NCI-H82 (cell line): ENCODE measurements around the gene SEMA5B.

Source experiments
- DNase-seq: peaks from one replicate; lab custom pipeline; 2025; lab: John Stamatoyannopoulos, UW

Gene SEMA5B

DNA sequence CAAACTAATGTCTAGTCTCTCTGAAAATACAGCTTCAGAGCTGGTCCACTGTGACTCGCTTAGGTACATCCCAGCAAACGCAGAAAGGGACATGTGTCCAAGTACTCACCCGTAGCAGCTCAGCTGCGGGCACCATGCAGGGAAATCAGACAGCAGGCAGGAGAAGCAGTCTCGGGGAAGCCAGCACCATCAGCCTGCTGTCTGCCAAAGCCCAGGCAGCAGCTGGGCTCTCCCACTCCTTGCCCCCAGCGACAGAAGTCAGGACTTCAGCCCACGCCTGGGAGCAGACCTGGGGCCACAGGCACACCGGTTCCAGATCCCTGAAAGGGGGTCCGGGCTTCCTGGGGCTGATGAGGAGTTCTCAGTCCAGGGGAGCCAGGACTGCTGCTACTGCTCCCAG lies 34.9 kb downstream of the SEMA5B start:
- peak; percentile 72 for DNase-seq

DNA sequence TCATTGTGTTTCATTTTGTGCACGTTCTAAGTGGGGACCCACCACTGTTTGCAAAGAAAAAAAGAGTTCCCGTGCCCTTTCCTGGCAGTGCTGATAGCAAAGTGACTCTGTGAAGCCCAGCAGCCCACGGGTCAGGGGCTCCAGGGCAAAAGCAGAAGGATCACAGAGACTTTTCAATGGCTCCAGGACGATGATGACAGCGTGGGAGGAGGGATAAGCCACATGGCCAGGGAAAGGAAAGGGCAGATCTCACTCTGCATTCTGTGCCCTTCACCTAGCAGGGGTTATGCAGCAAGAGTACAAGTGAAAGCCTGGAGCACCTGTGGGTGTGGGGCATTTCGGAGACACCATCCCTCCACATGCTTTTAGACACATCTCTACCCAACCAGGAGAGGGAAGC lies 35.4 kb downstream of the SEMA5B start:
- DNase-seq, result no peak

DNA sequence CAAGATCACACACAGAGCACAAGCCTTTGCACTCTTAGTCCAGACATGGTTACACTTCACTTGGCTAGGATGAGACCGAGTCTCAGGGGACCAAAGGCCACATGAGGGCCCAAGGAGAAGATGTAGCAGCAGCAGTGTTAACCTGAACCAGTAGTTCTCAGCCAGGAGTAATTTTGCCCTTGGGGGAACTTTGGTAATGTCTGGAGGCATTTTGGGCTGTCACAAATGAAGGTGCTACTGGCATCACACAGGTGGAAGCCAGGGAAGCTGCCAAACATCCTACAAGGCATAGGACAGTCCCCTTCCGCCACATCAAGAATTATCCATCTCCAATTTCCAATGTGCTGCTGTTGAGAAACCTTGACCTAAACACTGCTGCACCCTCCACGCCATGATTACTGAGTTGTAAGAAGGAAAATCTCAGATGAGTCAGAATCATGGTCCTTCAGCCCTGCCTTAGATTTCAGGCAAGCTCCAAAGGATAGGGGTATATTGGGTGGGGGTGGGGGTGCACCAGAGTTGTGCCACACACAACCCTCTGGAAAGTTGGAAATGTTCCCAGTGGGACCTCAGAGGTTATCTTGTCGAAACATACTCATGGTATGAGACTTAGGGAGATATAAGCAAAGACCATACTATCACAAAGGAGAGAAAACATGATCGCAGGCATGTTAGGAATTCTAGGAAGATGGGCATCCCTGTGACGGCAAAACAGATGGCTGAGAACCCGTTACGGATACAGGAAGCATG lies 36.2 kb downstream of the SEMA5B start:
- no peak for DNase-seq

DNA sequence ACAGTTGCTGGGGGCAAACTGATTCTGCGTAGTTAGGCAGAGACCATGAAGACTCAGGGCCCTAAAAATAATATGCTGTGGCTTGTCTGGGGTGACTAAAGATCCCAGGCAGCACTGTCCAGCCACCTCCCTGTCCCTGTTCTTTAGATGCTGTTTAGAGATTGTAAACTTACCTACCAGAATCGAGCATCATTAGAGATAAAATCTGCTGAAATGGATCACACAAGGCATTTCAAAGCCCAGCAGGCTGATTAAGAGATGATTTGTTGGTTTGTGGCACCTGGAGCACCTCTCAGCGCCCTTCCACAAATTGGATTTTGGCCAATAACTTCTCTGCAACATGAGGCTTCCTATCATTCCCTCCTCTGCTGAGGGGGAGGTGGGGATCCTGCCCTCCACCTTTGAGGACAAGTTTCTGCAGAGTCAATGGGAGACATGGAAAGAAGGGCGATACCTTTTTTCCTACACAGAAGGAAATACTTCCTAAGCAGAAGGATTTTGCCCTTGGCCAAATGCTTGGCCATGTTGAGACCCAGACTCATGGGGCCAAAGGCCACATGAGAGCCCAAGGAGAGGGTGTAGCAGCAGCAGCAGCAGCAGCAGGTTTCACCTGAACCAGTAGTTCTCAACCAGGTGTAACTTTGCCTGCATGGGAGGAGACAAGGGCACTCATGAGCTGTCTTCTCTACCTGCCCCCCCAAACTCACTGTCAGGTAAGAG lies 37.5 kb downstream of the SEMA5B start:
- DNase-seq, result peak; percentile 86

DNA sequence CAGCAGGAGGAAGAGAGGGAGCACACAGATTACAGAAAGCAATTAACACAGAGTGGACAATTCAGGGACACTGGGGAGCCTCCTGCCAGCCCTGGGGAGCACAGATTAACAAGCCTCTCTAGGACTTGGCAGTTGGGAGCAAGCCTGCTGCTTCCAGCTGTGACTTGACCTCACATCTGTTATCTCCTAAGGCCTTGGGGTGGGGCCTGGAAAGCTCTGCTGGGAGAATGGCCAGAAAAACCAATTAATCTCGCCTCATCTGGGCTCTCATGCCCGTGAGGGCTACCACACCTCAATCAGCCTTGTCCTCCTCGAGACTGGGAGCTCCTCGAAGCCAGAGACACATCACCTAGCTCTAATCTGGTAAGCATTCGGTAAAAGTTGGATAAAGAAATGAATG lies 39.1 kb downstream of the SEMA5B start:
- DNase-seq, result peak; percentile 89

DNA sequence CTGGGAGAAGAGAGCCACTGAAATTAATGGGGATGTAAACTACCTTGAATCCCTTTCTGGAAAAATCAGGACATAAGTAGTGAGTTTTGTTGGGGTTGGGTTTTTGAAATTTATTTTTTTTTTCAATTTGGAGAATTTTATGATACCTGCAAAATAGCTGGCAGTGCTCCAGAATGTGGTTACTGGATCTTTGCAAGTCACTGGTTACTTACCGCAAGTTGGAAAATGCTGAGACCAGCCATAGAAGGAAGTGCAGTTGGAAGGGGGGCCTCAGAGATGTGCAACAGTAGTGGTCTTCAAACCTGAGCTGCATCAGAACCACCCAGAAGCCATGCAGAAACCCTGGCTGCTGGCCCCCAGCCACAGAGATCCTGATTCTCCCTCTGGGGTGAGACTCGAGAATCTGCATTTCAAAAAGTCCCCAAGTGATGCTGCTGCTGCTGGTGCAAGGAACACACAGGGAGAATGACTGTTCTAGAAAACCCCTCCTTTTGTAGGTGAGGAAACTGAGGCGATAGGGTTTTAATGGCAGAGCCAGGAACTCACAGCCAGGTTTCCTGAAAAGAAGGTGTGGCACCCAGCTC lies 39.7 kb downstream of the SEMA5B start:
- DNase-seq, result no peak

DNA sequence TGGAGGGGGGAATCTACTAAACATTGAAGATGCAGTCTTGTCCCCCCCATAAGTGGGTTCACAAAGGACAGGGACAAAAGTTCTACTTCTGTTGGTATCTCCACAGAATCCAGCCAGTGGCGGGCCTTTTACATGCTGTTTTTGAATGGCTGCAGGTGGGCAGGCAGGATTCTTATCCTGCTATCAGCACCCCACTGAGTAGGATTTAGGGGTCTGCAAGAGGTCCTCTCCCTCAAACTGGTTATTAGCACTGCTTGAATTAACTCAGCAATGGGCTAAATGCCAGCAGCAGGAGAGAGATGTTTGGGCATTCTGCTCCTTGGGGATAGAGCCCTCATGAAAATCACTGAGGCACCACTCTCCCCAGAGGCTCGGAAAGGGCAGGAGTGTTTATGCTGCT lies 40.3 kb downstream of the SEMA5B start:
- no peak for DNase-seq

DNA sequence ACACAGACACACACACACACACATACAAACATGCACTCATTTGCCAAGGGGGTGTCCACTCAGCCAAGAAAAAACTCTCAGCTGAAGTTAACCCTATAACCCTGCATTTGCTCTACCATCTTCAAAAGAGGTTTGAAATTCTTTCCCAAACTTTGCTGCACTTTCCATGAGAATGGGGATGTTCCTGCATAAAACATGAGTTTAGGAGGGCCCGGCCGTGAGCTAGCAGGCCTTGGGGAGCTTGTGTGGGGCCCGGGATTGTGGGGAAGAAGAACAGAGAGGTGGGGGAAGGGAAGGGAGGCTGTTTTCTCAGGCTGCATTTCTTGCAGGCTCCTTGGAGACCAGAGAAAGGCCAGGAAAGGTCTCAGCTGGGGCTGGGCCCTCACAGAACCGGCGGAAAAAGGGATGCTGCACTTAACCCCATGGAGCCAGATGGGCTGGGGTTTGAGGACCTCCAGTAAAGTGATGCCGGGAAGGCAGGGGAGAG lies 40.8 kb downstream of the SEMA5B start:
- DNase-seq, result no peak

DNA sequence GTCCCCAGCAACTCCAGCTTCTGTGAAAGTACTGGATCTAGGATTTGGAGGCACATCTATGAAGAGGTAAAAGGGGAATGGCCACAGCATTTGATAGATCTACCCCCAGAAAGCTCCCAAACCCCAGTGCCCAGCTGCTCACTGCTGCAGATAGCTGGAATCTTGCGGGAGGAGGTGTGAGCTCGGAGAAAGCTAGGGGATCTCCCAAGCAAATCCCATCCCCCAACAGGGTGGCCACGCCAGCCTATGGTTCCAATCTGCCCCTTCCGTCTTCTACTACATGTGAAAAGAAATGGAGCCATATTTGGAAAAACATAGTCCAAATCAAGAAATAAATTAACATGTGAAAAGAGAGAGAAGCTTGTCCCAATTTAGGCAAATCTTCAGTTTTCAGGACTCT lies 42.0 kb downstream of the SEMA5B start:
- no peak for DNase-seq

DNA sequence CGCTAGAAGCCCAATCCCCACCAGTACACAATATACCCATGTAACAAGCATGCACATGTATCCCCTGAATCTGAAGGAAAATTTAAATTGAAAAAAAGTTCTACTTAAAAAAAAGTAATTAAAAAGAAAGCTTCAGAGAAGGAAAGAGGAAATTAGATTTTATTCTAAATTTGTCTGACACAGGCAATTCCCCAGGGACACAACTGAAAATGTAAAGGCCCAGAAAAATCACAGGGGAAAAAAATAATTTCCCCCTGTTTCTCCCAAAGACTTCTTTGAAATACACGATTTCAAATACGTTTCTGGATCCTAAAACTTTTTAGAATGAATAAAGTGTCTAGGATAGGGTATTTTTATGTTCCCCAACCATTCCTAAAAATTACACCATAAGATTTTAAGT lies 42.9 kb downstream of the SEMA5B start:
- DNase-seq, result no peak

DNA sequence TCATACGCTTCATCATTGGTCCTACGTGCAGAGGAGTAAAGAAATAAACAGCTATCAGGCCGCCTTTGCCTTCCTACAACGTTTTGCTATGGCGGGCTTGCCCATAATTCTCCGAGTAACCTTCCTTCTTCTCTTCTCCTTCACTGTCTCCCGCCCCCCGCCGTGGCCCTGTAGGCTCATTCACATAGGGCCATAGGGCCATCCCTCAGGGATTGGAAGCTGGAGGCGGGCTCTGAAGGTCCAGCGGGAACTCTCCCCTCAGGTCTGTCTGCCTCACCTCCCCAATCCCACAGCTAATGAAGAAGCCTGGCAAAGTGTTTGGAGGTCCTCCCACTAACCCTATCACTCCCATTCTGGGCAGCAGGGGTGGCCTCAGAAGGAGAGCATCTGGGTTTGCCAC lies 43.6 kb downstream of the SEMA5B start:
- no peak for DNase-seq

DNA sequence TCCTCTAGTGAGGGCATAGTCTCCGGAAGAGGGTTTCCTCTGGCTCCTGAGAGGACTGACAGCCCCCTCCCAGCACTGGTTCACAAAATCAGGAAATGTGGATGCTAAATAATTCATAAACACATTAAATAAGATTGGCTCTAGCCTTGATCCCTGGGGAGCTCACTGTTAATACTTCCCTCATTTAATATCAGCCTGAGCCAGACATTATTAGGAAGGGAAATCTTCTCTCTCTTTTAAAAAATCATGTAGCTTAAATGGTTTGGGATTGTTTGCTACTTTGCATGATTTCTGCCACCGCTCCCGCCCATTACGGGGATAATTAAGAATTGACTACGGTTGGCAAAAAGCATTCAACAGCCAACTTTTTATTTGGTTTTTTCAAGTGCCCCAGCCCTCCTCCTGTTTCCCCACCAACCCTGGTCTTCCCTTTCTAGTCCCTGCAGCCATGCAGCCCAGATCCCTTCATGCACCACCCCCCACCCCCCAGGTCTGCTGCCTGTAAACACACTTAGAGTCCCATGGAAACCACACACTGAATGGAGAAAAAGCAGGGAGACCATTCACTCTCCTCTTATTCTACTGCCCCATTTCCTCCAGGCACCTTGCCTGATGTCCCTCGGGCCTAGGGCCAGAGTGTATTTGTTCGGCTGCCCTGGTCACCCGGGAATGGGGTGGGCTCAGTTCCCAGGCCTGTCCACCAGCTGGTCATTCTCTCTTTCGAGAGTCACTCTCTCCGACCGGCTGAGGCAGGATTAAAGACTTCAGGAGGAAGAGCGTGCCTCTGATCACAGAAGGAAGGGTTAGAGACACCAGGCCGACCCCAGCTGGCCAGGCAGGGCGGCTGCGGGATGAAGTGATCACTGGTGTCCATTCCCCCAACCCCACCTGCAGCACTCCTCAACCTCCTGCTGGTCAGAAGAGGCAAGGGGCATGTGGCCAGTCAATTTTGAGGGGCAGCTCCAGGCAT lies 45.1 kb downstream of the SEMA5B start:
- DNase-seq, result peak; percentile 77

DNA sequence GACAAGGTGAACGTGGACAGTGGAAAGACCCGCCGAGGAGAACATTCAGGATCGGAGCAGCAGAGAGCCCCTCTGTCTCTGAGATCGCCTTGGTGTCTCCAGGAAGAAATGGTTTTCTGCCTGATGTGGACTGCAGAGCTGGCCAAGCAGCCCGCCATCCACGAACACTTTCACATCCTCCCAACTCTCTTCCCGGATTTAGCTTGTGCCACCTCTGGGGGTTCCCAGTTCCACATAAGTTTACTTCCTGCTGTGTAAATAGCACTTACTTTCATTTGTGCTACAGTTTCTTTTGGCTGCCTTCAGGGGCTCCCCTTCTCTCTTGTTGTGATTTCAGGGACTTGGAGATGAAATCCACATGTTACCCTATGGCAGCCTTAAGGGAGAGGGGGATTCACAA lies 48.4 kb downstream of the SEMA5B start:
- no peak for DNase-seq

DNA sequence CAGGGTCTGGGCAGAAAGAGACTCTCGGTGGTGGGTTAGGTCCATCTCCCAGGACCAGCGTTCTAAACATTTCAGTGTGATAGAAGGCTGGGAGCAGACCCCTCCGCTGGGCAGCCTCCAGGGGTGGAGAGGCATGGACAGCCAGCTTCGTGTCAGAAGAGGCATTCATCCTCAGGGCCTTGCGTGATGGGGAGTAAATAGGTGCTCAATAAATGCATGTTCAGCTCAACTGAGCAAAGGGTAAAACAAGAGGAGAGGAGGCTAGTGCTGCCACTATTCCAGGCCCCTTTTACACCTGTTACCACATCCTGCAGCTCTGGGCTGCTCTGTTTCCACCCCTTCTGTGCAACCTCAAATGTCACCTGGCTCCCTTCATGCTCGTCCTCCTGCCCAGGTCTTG lies 49.0 kb downstream of the SEMA5B start:
- no peak for DNase-seq

DNA sequence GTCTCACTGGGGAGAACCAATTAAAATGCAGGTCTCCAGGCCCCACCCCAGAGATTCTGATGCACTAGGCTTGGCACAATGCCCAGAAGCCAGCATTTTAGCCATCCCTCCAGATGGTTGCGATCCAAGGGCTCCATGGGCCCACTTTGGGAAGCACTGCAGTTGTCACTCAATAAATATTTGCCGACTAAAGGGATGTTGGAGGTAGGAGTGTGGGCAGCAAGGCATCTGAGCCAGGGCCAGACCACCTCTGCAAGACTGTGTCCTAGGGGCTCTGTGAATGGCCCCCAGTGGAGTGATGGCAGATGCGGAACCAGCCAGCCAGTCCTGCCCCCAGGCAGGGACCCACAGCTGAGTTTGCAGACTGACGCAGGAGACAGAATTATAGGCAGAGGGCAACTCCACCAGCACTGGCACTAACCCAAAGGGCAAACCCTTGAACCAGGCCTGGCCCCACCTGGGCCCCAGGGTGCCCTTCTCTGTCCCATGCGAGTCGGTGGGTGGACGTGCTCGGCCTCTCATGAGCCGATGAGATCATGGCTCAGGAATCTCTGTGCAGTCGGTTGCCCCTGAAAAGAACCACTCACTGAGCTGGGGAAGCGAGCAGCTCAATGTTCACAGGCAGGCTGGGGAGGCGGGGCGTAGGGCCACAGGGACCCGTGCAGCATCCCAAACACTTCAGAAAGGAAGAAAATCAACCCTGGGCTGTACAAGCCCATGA lies 49.7 kb downstream of the SEMA5B start:
- peak; percentile 98 for DNase-seq

DNA sequence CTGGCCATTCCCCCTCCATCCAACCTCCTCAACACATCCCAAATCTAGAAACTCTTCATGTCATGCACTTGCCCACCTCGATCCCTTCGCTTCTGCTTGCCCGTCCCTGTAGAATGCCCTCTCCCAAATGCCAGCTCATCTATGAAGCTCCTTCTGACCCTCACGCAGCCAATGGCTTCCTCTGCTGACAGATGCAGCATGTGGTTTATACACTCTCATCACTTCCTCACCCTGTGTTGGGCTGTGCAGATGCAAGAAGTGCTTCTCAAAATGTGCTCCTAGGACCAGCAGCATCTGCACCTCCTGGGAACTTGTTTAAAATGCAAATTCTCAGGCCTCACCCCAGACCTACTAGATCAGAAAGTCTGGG lies 51.7 kb downstream of the SEMA5B start:
- no peak for DNase-seq

DNA sequence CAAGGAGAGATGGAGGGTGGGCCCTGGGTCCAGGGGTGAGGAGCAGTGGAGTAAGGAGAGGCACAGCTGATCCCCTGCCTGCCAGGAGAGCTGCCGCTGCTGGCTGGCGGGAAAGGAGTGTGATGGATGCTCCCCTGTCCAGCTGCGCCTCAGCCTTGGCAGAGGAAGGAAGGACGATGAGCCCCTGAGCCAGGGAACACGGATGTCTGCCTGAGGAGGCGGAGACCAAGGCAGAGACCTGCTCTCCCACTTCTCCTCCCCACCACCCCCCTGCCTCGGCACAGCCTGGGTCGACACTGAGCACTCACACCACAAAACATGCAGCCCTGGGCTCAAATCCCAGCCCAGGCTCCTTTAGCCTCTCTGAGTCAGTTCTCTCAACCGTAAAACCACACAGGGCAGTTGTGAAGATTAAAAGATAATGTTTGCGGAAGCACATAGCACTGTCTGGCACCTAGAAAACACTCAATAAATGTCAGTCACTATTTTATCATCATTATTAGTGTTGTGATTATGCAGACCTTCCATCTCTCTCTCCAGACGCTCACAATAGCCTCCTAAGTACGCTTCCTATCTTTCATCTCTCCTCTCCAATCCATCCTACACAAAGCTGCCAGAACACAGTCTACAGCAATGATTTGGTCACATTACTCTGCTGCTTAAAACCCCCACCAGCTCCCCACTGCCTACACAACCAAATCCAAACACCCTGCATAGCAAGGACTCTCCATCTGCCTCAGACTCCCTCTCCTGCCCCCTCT lies 52.2 kb downstream of the SEMA5B start:
- peak; percentile 70 for DNase-seq

DNA sequence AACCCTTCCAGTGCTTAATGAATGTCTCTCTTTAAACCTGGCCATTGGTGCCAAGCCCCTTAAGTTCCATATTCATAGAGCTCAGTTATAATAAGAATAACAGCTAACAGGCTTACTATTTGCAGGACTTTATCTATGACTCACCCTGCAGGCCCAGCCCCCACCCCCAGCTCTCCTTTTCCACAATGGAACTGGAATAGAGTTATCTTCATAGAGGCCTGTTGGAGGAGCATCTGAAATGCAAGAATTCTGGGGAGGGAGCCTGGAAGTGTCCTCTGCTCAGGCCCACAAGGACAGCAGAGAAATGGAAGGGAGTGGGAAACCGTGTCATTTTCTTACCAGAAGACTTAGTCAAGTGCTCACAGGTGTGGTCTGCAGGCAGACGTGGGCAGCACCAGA lies 52.8 kb downstream of the SEMA5B start:
- peak; percentile 51 for DNase-seq

DNA sequence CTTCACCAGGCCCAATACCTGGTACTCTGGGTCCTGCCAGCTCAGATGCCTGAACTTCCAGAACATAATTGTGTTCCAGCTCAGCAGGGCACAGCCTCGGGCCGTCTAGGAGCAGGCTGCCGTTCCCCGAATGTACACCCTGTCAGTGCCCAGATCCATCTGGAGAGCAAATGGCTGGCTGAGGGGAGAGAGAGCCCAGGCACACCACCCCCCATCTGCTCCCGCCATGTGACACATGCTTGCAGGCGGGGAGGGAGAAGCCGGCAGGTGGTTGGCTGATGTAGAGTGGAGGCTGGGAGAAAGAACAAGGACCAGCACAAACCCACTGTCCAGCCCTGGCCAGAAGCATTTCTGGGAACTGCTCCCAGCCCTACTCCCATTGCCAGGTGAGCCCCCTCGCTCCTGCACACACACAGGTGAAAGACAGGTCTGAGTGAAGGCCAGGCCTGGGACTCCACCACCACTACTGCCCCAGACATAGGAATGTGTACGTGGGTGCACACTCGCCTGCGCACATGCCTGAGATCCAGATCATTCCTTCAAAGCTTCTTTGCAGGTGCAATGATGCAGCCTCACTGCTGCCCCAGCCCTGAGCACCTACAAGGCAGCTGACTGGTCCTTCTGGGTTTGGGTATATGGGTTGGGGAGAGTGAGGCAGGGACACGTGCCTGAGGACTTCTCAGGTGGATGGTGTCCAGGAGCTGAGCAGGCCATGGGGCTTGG lies 53.5 kb downstream of the SEMA5B start:
- peak; percentile 87 for DNase-seq

DNA sequence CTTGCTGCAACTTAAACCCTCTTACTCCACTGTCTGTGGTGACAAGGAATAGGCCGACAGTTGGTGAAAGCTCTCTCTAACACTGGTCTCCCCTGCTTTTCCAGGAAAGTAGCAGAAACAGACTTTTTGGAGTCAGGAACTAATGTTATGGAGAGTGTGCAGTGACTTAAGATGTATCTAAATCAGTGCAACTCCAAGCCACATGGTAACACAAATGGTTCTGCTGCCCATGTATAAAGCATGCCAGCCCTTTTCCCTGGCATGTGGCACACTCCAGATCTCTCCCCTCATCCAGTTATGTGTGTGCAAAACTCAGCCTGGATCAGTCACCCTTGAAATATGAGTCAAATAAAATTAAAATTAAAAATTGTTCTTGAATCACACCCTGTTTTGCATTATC lies 55.4 kb downstream of the SEMA5B start:
- no peak for DNase-seq
